Measurements from ENCODE around the gene LTBP2. TPM values are rescaled to one million over a fixed set of nuclear protein-coding genes. Genes with fewer than 3 reads are reported as not detected.
A peak's percentile ranks its signal among the peaks of the same experiment; 100 is the strongest.

LTBP2 gene
- total and polyA plus RNA-seq, 2 experiments from 2014 or later, result 7.6 to 8.6 TPM

GRCh38 chr14:74501691-74502090, 110.3 kb downstream of the LTBP2 start:
- no peak for DNase-seq (ENCODE audit: low spot score)
- Histone ChIP-seq H3K4me1 (ENCODE audit: insufficient read depth) (no peaks in the 10 kb centered on the region), H3K79me2 (no peaks in the 10 kb centered on the region), H3K9me2 (replicated peaks; ENCODE audit: insufficient read depth) (no peaks in the 10 kb centered on the region), H3K36me3 (replicated peaks; ENCODE audit: insufficient read depth, low read depth) (no peaks in the 10 kb centered on the region), H3K27me3 (no peaks in the 10 kb centered on the region), H3K4me2 (no peak overlapping the region), H2AFZ (no peak overlapping the region), H3K9me3 (ENCODE audit: low read depth) (no peaks in the 10 kb centered on the region), H3K27ac (no peak overlapping the region), H4K20me1 (ENCODE audit: insufficient read depth, poor library complexity, severe bottlenecking) (no peaks in the 10 kb centered on the region), H3K4me3 (no peak overlapping the region)
- TF ChIP-seq CTCF (IDR thresholded peaks at IDR 0.05; ENCODE audit: poor library complexity) (no peak), EZH2phosphoT487 (IDR thresholded peaks at IDR 0.05; ENCODE audit: low read depth, severe bottlenecking, unreplicated experiment) (no peak), EZH2 (IDR thresholded peaks at IDR 0.05; ENCODE audit: borderline replicate concordance) (no peak)
- 82% methylated on average over 5 of the region's 5 CpGs for WGBS (ENCODE audit: low lambda C conversion rate, missing lambda C conversion rate)

- no peaks in the 10 kb centered on the region for H3K79me2 ChIP-seq
- WGBS (ENCODE audit: low lambda C conversion rate, missing lambda C conversion rate), result 42% methylated on average over 16 of the region's 16 CpGs
- no peak overlapping the region for H3K4me2 ChIP-seq
- DNase-seq (ENCODE audit: low spot score), result peak; percentile 85
- no peaks in the 10 kb centered on the region for H4K20me1 ChIP-seq (ENCODE audit: insufficient read depth, poor library complexity, severe bottlenecking)
- no peak overlapping the region for H2AFZ ChIP-seq
- H3K4me1 ChIP-seq (ENCODE audit: insufficient read depth), result no peaks in the 10 kb centered on the region
- no peaks in the 10 kb centered on the region for H3K36me3 ChIP-seq (replicated peaks; ENCODE audit: insufficient read depth, low read depth)
- H3K9me3 ChIP-seq (ENCODE audit: low read depth), result no peaks in the 10 kb centered on the region
- no peaks in the 10 kb centered on the region for H3K9me2 ChIP-seq (replicated peaks; ENCODE audit: insufficient read depth)
- no peak overlapping the region for H3K4me3 ChIP-seq
- no peaks in the 10 kb centered on the region for H3K27me3 ChIP-seq
- no peak overlapping the region for H3K27ac ChIP-seq
- TF ChIP-seq EZH2 (IDR thresholded peaks at IDR 0.05; ENCODE audit: borderline replicate concordance) (no peak), CTCF (IDR thresholded peaks at IDR 0.05; ENCODE audit: poor library complexity) (peak; percentile 82)
Measured at GRCh38 chr14:74501135-74501614, 110.9 kb downstream of the LTBP2 start.

GRCh38 chr14:74500417-74501134, 111.5 kb downstream of the LTBP2 start:
- Histone ChIP-seq H2AFZ (no peak overlapping the region), H3K4me2 (no peak overlapping the region), H3K27ac (no peak overlapping the region), H3K4me1 (ENCODE audit: insufficient read depth) (no peaks in the 10 kb centered on the region), H3K27me3 (no peaks in the 10 kb centered on the region), H3K4me3 (no peak overlapping the region), H3K9me3 (ENCODE audit: low read depth) (no peaks in the 10 kb centered on the region), H4K20me1 (ENCODE audit: insufficient read depth, poor library complexity, severe bottlenecking) (no peaks in the 10 kb centered on the region), H3K79me2 (peaks cover 4% of the 10 kb centered on the region), H3K9me2 (replicated peaks; ENCODE audit: insufficient read depth) (no peaks in the 10 kb centered on the region), H3K36me3 (replicated peaks; ENCODE audit: insufficient read depth, low read depth) (no peaks in the 10 kb centered on the region)
- 85% methylated on average over 9 of the region's 10 CpGs for WGBS (ENCODE audit: low lambda C conversion rate, missing lambda C conversion rate)
- TF ChIP-seq CTCF (IDR thresholded peaks at IDR 0.05; ENCODE audit: poor library complexity) (no peak), EZH2phosphoT487 (IDR thresholded peaks at IDR 0.05; ENCODE audit: low read depth, severe bottlenecking, unreplicated experiment) (no peak), EZH2 (IDR thresholded peaks at IDR 0.05; ENCODE audit: borderline replicate concordance) (no peak)
- DNase-seq (ENCODE audit: low spot score), result no peak

Measured in hepatocyte (in vitro differentiated cells).